ENCODE data around the gene ABTB1.
"Not testable (repeated sequence)": the region's sequence is repeated elsewhere in the genome, so short reads cannot be mapped to it uniquely, and the experiment has no call there.

ABTB1 gene

GRCh38 chr3:127702151-127702578, 29.4 kb downstream of the ABTB1 start:
- DNase-seq (ENCODE audit: low read depth in 3 of 3): no peak

GRCh38 chr3:127704840-127705239, 32.1 kb downstream of the ABTB1 start:
- DNase-seq (ENCODE audit: low read depth in 3 of 3): not testable (repeated sequence)

GRCh38 chr3:127706312-127706711, 33.6 kb downstream of the ABTB1 start:
- DNase-seq (ENCODE audit: low read depth in 3 of 3): no peak

GRCh38 chr3:127706785-127707351, 34.1 kb downstream of the ABTB1 start:
- no peak for DNase-seq (ENCODE audit: low read depth in 3 of 3)

- DNase-seq (ENCODE audit: low read depth in 3 of 3): no peak
Observed at GRCh38 chr3:127707851-127708411, 35.2 kb downstream of the ABTB1 start.

- DNase-seq (ENCODE audit: low read depth in 3 of 3): no peak
Observed at GRCh38 chr3:127708837-127709236, 36.1 kb downstream of the ABTB1 start.

- DNase-seq (ENCODE audit: low read depth in 3 of 3): no peak
Observed at GRCh38 chr3:127709320-127710060, 36.7 kb downstream of the ABTB1 start.

- DNase-seq (ENCODE audit: low read depth in 3 of 3): no peak
Observed at GRCh38 chr3:127710155-127710941, 37.6 kb downstream of the ABTB1 start.

GRCh38 chr3:127711021-127711695, 38.4 kb downstream of the ABTB1 start:
- DNase-seq (ENCODE audit: low read depth in 3 of 3): no peak

- no peak for DNase-seq (ENCODE audit: low read depth in 3 of 3)
Observed at GRCh38 chr3:127711896-127712295, 39.1 kb downstream of the ABTB1 start.

GRCh38 chr3:127712461-127712860, 39.7 kb downstream of the ABTB1 start:
- DNase-seq (ENCODE audit: low read depth in 3 of 3): no peak

GRCh38 chr3:127712881-127713771, 40.4 kb downstream of the ABTB1 start:
- DNase-seq (ENCODE audit: low read depth in 3 of 3): no peak

- no peak for DNase-seq (ENCODE audit: low read depth in 3 of 3)
Observed at GRCh38 chr3:127714125-127714571, 41.4 kb downstream of the ABTB1 start.

- no peak for DNase-seq (ENCODE audit: low read depth in 3 of 3)
Observed at GRCh38 chr3:127714866-127715265, 42.1 kb downstream of the ABTB1 start.

- no peak for DNase-seq (ENCODE audit: low read depth in 3 of 3)
Observed at GRCh38 chr3:127715532-127715931, 42.8 kb downstream of the ABTB1 start.

- DNase-seq (ENCODE audit: low read depth in 3 of 3): no peak
Observed at GRCh38 chr3:127716384-127716783, 43.6 kb downstream of the ABTB1 start.

GRCh38 chr3:127717357-127718244, 44.8 kb downstream of the ABTB1 start:
- DNase-seq (ENCODE audit: low read depth in 3 of 3): no peak

GRCh38 chr3:127718245-127718915, 45.6 kb downstream of the ABTB1 start:
- DNase-seq (ENCODE audit: low read depth in 3 of 3): no peak

- no peak for DNase-seq (ENCODE audit: low read depth in 3 of 3)
Observed at GRCh38 chr3:127718916-127719290, 46.2 kb downstream of the ABTB1 start.

All from stimulated activated CD4-positive, alpha-beta T cell treated with anti-CD3 and anti-CD28 coated beads, TNF-alpha, amount 100 ng/mL, for 48 hours (primary cell).